ENCODE measurements around the gene GNPNAT1. TPM values are rescaled to one million over a fixed set of nuclear protein-coding genes. Genes with fewer than 3 reads are reported as not detected.

Gene GNPNAT1
- polyA plus RNA-seq, 1 donor from 2014 or later, result 10.1 TPM

- no peak overlapping the region for H3K4me2 ChIP-seq (ENCODE audit: low read length)
- no peak overlapping the region for H3K27ac ChIP-seq (ENCODE audit: low read length)
- no peak overlapping the region for H2AFZ ChIP-seq (ENCODE audit: low read depth, low read length)
- no peaks in the 10 kb centered on the region for H3F3A ChIP-seq (ENCODE audit: insufficient read depth, low read length, poor library complexity, severe bottlenecking)
- no peaks in the 10 kb centered on the region for H3K9me2 ChIP-seq (ENCODE audit: insufficient read depth, low read length)
- H4K20me1 ChIP-seq (ENCODE audit: insufficient read depth), result no peaks in the 10 kb centered on the region
- no peaks in the 10 kb centered on the region for H3K9me3 ChIP-seq (ENCODE audit: low read length)
- H3K79me2 ChIP-seq (replicated peaks; ENCODE audit: insufficient read depth, low read length), result no peaks in the 10 kb centered on the region
- H3K36me3 ChIP-seq (ENCODE audit: insufficient read depth, low read length), result no peaks in the 10 kb centered on the region
- TF ChIP-seq EP300 (conservative IDR thresholded peaks at IDR 0.05; ENCODE audit: poor library complexity, severe bottlenecking) (no peak), EZH2 (IDR thresholded peaks at IDR 0.05; ENCODE audit: borderline replicate concordance, insufficient read depth, low read length, poor library complexity, severe bottlenecking) (no peak), CTCF (IDR thresholded peaks at IDR 0.05; ENCODE audit: poor library complexity, severe bottlenecking) (no peak), MXI1 (conservative IDR thresholded peaks at IDR 0.05; ENCODE audit: poor library complexity, severe bottlenecking) (no peak), TAF1 (IDR thresholded peaks at IDR 0.05; ENCODE audit: low read depth) (no peak), POLR2AphosphoS5 (IDR thresholded peaks at IDR 0.05) (no peak), SMC3 (conservative IDR thresholded peaks at IDR 0.05; ENCODE audit: poor library complexity) (no peak), REST (IDR thresholded peaks at IDR 0.05; ENCODE audit: borderline replicate concordance) (no peak), RAD21 (conservative IDR thresholded peaks at IDR 0.05) (no peak)
- H3K9ac ChIP-seq (ENCODE audit: low read length), result no peak overlapping the region
- no peaks in the 10 kb centered on the region for H3K27me3 ChIP-seq (ENCODE audit: insufficient read depth, low read depth, low read length)
- no peak overlapping the region for H3K4me3 ChIP-seq (ENCODE audit: low read length)
These were observed 9.8 kb downstream of the GNPNAT1 start for GRCh38 chr14:52781629-52782028.

GRCh38 chr14:52780893-52781292 lies 10.5 kb downstream of the GNPNAT1 start:
- TF ChIP-seq POLR2AphosphoS5 (IDR thresholded peaks at IDR 0.05) (no peak), EZH2 (IDR thresholded peaks at IDR 0.05; ENCODE audit: borderline replicate concordance, insufficient read depth, low read length, poor library complexity, severe bottlenecking) (no peak), SMC3 (conservative IDR thresholded peaks at IDR 0.05; ENCODE audit: poor library complexity) (no peak), REST (IDR thresholded peaks at IDR 0.05; ENCODE audit: borderline replicate concordance) (no peak), MXI1 (conservative IDR thresholded peaks at IDR 0.05; ENCODE audit: poor library complexity, severe bottlenecking) (no peak), EP300 (conservative IDR thresholded peaks at IDR 0.05; ENCODE audit: poor library complexity, severe bottlenecking) (no peak), CTCF (IDR thresholded peaks at IDR 0.05; ENCODE audit: poor library complexity, severe bottlenecking) (no peak), TAF1 (IDR thresholded peaks at IDR 0.05; ENCODE audit: low read depth) (no peak), RAD21 (conservative IDR thresholded peaks at IDR 0.05) (no peak)
- Histone ChIP-seq H4K20me1 (ENCODE audit: insufficient read depth) (no peaks in the 10 kb centered on the region), H3K9me2 (ENCODE audit: insufficient read depth, low read length) (no peaks in the 10 kb centered on the region), H3K27me3 (ENCODE audit: insufficient read depth, low read depth, low read length) (no peaks in the 10 kb centered on the region), H3K27ac (ENCODE audit: low read length) (no peak overlapping the region), H3K36me3 (ENCODE audit: insufficient read depth, low read length) (no peaks in the 10 kb centered on the region), H3K4me2 (ENCODE audit: low read length) (no peak overlapping the region), H3K9ac (ENCODE audit: low read length) (no peak overlapping the region), H3F3A (ENCODE audit: insufficient read depth, low read length, poor library complexity, severe bottlenecking) (no peaks in the 10 kb centered on the region), H3K4me3 (ENCODE audit: low read length) (no peak overlapping the region), H2AFZ (ENCODE audit: low read depth, low read length) (no peak overlapping the region), H3K9me3 (ENCODE audit: low read length) (no peaks in the 10 kb centered on the region), H3K79me2 (replicated peaks; ENCODE audit: insufficient read depth, low read length) (no peaks in the 10 kb centered on the region)

Measured in neural cell (in vitro differentiated cells).